Activated CD4-positive, alpha-beta memory T cell treated with anti-CD3 and anti-CD28 coated beads for 36 hours (primary cell): Measurements from ENCODE around the gene PPID. TPM values are rescaled to one million over a fixed set of nuclear protein-coding genes. Genes with fewer than 3 reads are reported as not detected.
"Not testable (repeated sequence)": the region's sequence is repeated elsewhere in the genome, so short reads cannot be mapped to it uniquely, and the experiment has no call there.

ENCODE experiments used
- CTCF ChIA-PET: fragments of 350-600 bp; sonication (Branson Sonifier 250); formaldehyde crosslinking; loops from one replicate; lab custom pipeline; 2021; ENCODE audit warnings: antibody characterized with exemption, inconsistent platforms; lab: Charles Lee
- POLR2A ChIA-PET: fragments of 350-600 bp; sonication (Branson Sonifier 250); formaldehyde crosslinking; loops from one replicate; lab custom pipeline; 2021; ENCODE audit warnings: antibody characterized with exemption; lab: Charles Lee
- DNase-seq: peaks from one replicate; pipeline ENCODE4 v3.0.0-alpha.2; 2020
- H3K27ac Mint-ChIP-seq: one replicate; pipeline ENCODE4 v1.8.0; 2021; ENCODE audit warnings: mixed read lengths
- H3K27me3 Mint-ChIP-seq: one replicate; pipeline ENCODE4 v1.8.0; 2021; ENCODE audit warnings: mixed read lengths
- H3K36me3 Mint-ChIP-seq: one replicate; pipeline ENCODE4 v1.8.0; 2021; ENCODE audit warnings: mixed read lengths
- H3K4me1 Mint-ChIP-seq: one replicate; pipeline ENCODE4 v1.8.0; 2021; ENCODE audit warnings: low read depth, mixed read lengths
- H3K4me3 Mint-ChIP-seq: one replicate; pipeline ENCODE4 v1.8.0; 2021; ENCODE audit warnings: mild to moderate bottlenecking, mixed read lengths
- H3K9me3 Mint-ChIP-seq: one replicate; pipeline ENCODE4 v1.8.0; 2021; ENCODE audit warnings: mixed read lengths
- intact Hi-C: fragments of 100-400 bp; cut with micrococcal nuclease; formaldehyde crosslinking; loops from one replicate; pipeline ENCODE4 v1.15.1; 2023
- total RNA-seq, 2 experiments: library from RNA; stranded (reverse); gene quantifications; one replicate each; pipeline ENCODE4 v1.2.3, GENCODE V29; 2021

PPID gene
- total RNA-seq, 2 experiments from 2014 or later = 66.4 to 67.2 TPM

DNA sequence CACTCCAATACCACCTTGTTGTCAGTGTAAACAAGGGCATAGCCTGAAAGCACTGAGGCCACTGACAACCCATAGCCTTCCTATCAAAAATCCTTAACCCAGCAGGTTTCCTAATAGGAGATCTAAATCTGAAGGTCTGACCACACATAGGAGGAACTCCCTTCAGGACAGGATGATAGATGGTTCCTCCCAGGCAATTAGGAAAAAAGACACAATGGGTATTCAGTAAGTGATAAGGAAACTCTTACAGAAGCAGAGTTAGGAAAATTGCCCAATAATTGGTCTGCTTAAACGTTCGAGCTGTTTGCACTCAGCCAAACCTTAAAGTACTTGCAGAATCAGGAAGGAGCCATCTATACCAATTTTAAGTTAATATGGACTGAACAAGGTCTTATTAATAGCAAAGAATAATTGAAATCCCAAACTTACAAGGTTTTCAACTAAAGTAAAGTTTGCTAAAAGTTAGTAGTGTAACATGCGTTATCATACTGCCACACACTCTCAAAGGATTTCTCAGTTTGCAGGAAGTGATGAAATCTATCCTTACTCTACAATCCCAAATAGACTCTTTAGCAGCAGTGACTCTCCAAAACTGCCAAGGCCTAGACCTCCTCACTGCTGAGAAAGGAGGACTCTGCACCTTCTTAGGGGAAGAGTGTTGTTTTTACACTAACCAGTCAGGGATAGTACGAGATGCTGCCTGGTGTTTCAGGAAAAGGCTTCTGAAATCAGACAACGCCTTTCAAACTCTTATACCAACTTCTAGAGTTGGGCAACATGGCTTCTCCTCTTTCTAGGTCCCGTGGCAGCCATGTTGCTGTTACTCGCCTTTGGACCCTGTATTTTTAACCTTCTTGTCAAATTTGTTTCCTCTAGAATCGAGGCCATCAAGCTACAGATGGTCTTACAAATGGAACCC is 59.2 kb downstream of the PPID start:
- H3K9me3 Mint-ChIP-seq, DNase-seq, CTCF ChIA-PET, H3K27ac Mint-ChIP-seq, intact Hi-C loops, H3K4me3 Mint-ChIP-seq, H3K36me3 Mint-ChIP-seq, H3K4me1 Mint-ChIP-seq, H3K27me3 Mint-ChIP-seq, POLR2A ChIA-PET: not testable (repeated sequence)

DNA sequence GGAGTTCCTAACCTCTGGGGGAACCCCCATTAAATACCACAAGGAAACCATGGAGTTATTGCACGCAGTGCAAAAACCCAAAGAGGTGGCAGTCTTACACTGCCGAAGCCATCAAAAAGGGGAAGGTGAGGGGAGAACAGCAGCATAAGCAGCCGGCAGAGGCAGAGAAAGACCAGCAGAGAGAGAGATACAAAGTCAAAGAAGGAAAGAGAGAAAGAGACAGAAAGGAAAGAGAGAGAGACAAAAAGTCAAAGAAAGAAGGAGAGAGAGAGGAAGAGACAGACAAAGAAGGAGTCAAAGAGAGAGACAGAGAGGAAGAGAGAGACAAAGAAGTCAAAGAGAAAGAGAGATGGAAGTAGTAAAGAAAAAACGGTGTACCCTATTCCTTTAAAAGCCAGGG is 59.9 kb downstream of the PPID start:
- H3K27me3 Mint-ChIP-seq, intact Hi-C loops, H3K27ac Mint-ChIP-seq: not testable (repeated sequence)

More for the DNA sequence above, 59.9 kb downstream of the PPID start:
- H3K36me3 Mint-ChIP-seq, H3K4me3 Mint-ChIP-seq, DNase-seq, H3K9me3 Mint-ChIP-seq, H3K4me1 Mint-ChIP-seq, POLR2A ChIA-PET, CTCF ChIA-PET: not testable (repeated sequence)

Other genes starting within 250 kb of the PPID start
- gene RXFP1, start 201.5 kb downstream of the PPID start, total RNA-seq = not detected
- 10 to 100 TPM; 16.3 to 19.3 TPM for gene C4orf46, start 51.5 kb downstream of the PPID start, total RNA-seq
- 10 to 100 TPM; 30.8 to 30.9 TPM for gene ETFDH, start 51.1 kb downstream of the PPID start, total RNA-seq
- 10 to 100 TPM; 17.7 to 19.4 TPM for gene FNIP2, start 45.6 kb upstream of the PPID start, total RNA-seq